ENCODE measurements around the gene DNM2.
"Not testable (repeated sequence)": the region's sequence is repeated elsewhere in the genome, so short reads cannot be mapped to it uniquely, and the experiment has no call there.

Gene DNM2

GRCh38 chr19:10866495-10866894 is 148.6 kb downstream of the DNM2 start:
- no peak for DNase-seq (ENCODE audit: low spot score)

- no peak for DNase-seq (ENCODE audit: low spot score)
These were observed 151.1 kb downstream of the DNM2 start for GRCh38 chr19:10868872-10869547.

- DNase-seq (ENCODE audit: low spot score) = not testable (repeated sequence)
These were observed 152.0 kb downstream of the DNM2 start for GRCh38 chr19:10869872-10870311.

- DNase-seq (ENCODE audit: low spot score) = no peak
These were observed 152.6 kb downstream of the DNM2 start for GRCh38 chr19:10870501-10870954.

- DNase-seq (ENCODE audit: low spot score) = peak; percentile 98
These were observed 153.2 kb downstream of the DNM2 start, which contains the start of gene CARM1 for GRCh38 chr19:10870955-10871603. Gene CARM1 (plus strand): TSS chr19:10871553. CDS start chr19:10871703, 150 bp downstream.

- no peak for DNase-seq (ENCODE audit: low spot score)
These were observed 154.0 kb downstream of the DNM2 start for GRCh38 chr19:10871711-10872545.

GRCh38 chr19:10872546-10873107 is 154.7 kb downstream of the DNM2 start:
- no peak for DNase-seq (ENCODE audit: low spot score)

GRCh38 chr19:10874024-10874423 is 156.1 kb downstream of the DNM2 start:
- no peak for DNase-seq (ENCODE audit: low spot score)

GRCh38 chr19:10876459-10877240 is 158.8 kb downstream of the DNM2 start:
- no peak for DNase-seq (ENCODE audit: low spot score)

- not testable (repeated sequence) for DNase-seq (ENCODE audit: low spot score)
These were observed 159.7 kb downstream of the DNM2 start for GRCh38 chr19:10877608-10878007.

- no peak for DNase-seq (ENCODE audit: low spot score)
These were observed 160.4 kb downstream of the DNM2 start for GRCh38 chr19:10878253-10878652.
